ENCODE measurements around the gene RIMBP2.

The RIMBP2 gene

GRCh38 chr12:130525384-130526172, 190.5 kb downstream of the RIMBP2 start:
- DNase-seq = no peak

GRCh38 chr12:130524759-130525158, 191.3 kb downstream of the RIMBP2 start:
- DNase-seq = no peak

- no peak for DNase-seq
Observed at GRCh38 chr12:130523863-130524614, 192.1 kb downstream of the RIMBP2 start.

GRCh38 chr12:130523208-130523607, 192.9 kb downstream of the RIMBP2 start:
- no peak for DNase-seq

GRCh38 chr12:130522244-130522834, 193.8 kb downstream of the RIMBP2 start:
- no peak for DNase-seq

GRCh38 chr12:130521375-130522124, 194.5 kb downstream of the RIMBP2 start:
- DNase-seq = no peak

GRCh38 chr12:130520784-130521183, 195.3 kb downstream of the RIMBP2 start:
- DNase-seq = no peak

GRCh38 chr12:130517588-130517987, 198.5 kb downstream of the RIMBP2 start:
- DNase-seq = no peak

GRCh38 chr12:130514149-130514551, 201.9 kb downstream of the RIMBP2 start:
- DNase-seq = no peak

- DNase-seq = no peak
Observed at GRCh38 chr12:130513556-130513955, 202.5 kb downstream of the RIMBP2 start.

- no peak for DNase-seq
Observed at GRCh38 chr12:130511285-130511684, 204.8 kb downstream of the RIMBP2 start.

- no peak for DNase-seq
Observed at GRCh38 chr12:130509454-130509853, 206.6 kb downstream of the RIMBP2 start.

- DNase-seq = no peak
Observed at GRCh38 chr12:130508847-130509246, 207.3 kb downstream of the RIMBP2 start.

GRCh38 chr12:130508318-130508717, 207.8 kb downstream of the RIMBP2 start:
- DNase-seq = no peak

GRCh38 chr12:130506844-130507243, 209.3 kb downstream of the RIMBP2 start:
- DNase-seq = no peak

GRCh38 chr12:130504840-130505175, 211.3 kb downstream of the RIMBP2 start:
- DNase-seq = no peak

GRCh38 chr12:130504110-130504839, 211.8 kb downstream of the RIMBP2 start:
- DNase-seq = no peak

GRCh38 chr12:130501821-130502220, 214.3 kb downstream of the RIMBP2 start:
- no peak for DNase-seq

- DNase-seq = no peak
Observed at GRCh38 chr12:130500835-130501330, 215.2 kb downstream of the RIMBP2 start.

- DNase-seq = no peak
Observed at GRCh38 chr12:130499474-130499873, 216.6 kb downstream of the RIMBP2 start.

- no peak for DNase-seq
Observed at GRCh38 chr12:130498589-130499385, 217.3 kb downstream of the RIMBP2 start.

Measured in stimulated activated CD4-positive, alpha-beta T cell treated with anti-CD3 and anti-CD28 coated beads, Interleukin-4, amount 100 ng/mL, for 1 hour (primary cell).